ENCODE data around the gene CRYBA2. TPM values are rescaled to one million over a fixed set of nuclear protein-coding genes. Genes with fewer than 3 reads are reported as not detected.

Gene CRYBA2
- polyA plus RNA-seq, 4 donors, result 1.3 to 37.0 (median 4.6) TPM

Other genes starting within 250 kb of the CRYBA2 start
- 100 to 1,000 TPM in 2 of 4 donors, 10 to 100 TPM in 2; 46.7 to 125 (median 98.6) TPM for gene CYP27A1, start 211.3 kb downstream of the CRYBA2 start, polyA plus RNA-seq
- gene PRKAG3, start 161.6 kb downstream of the CRYBA2 start, polyA plus RNA-seq, result under 1 TPM in 1 of 4 donors, not detected in 3; 0.15 TPM
- 1 to 10 TPM in 1 of 4 donors, under 1 TPM in 1, not detected in 2; 0.06 to 1.8 TPM for gene WNT6, start 133.6 kb downstream of the CRYBA2 start, polyA plus RNA-seq
- gene WNT10A, start 112.6 kb downstream of the CRYBA2 start, polyA plus RNA-seq, result 1 to 10 TPM in 1 of 4 donors, under 1 TPM in 2, not detected in 1; 0.07 to 2.4 (median 0.37) TPM
- gene CDK5R2, start 33.8 kb downstream of the CRYBA2 start, polyA plus RNA-seq, result 1 to 10 TPM in 2 of 4 donors, under 1 TPM in 1, not detected in 1; 0.22 to 1.5 (median 1.4) TPM
- 10 to 100 TPM in 1 of 4 donors, 1 to 10 TPM in 3; 2.9 to 19.5 (median 4.4) TPM for gene FEV, start 8.2 kb downstream of the CRYBA2 start, polyA plus RNA-seq
- 1 to 10 TPM in 2 of 4 donors, under 1 TPM in 1, not detected in 1; 0.06 to 4.3 (median 1.1) TPM for gene CFAP65, start 48.1 kb upstream of the CRYBA2 start, polyA plus RNA-seq
- gene IHH, start 67.5 kb upstream of the CRYBA2 start, polyA plus RNA-seq, result 10 to 100 TPM; 13.5 to 95.4 (median 29.1) TPM
- 10 to 100 TPM; 19.3 to 47.1 (median 36.6) TPM for gene NHEJ1, start 167.4 kb upstream of the CRYBA2 start, polyA plus RNA-seq
- 10 to 100 TPM in 3 of 4 donors, 1 to 10 TPM in 1; 4.3 to 26.6 (median 12.1) TPM for gene SLC23A3, start 176.6 kb upstream of the CRYBA2 start, polyA plus RNA-seq
- gene CNPPD1, start 183.5 kb upstream of the CRYBA2 start, polyA plus RNA-seq, result 10 to 100 TPM; 54.6 to 86.7 (median 72.2) TPM
- gene RETREG2, start 184.9 kb upstream of the CRYBA2 start, polyA plus RNA-seq, result 100 to 1,000 TPM in 1 of 4 donors, 10 to 100 TPM in 3; 36.2 to 101 (median 54.5) TPM
- gene ZFAND2B, start 213.4 kb upstream of the CRYBA2 start, polyA plus RNA-seq, result 100 to 1,000 TPM in 2 of 4 donors, 10 to 100 TPM in 2; 46.9 to 182 (median 101) TPM
- gene ABCB6, start 225.5 kb upstream of the CRYBA2 start, polyA plus RNA-seq, result 10 to 100 TPM; 37.7 to 49.2 (median 43.0) TPM
- gene ATG9A, start 236.2 kb upstream of the CRYBA2 start, polyA plus RNA-seq, result 10 to 100 TPM in 3 of 4 donors, 1 to 10 TPM in 1; 8.1 to 44.1 (median 23.5) TPM
- 10 to 100 TPM; 20.2 to 62.7 (median 36.7) TPM for gene ANKZF1, start 236.4 kb upstream of the CRYBA2 start, polyA plus RNA-seq